T-helper 2 cell treated with Interferon-gamma antibody and Interleukin-4, amounts not matched to agents 5 μg/mL and 100 μg/mL, for 36 hours (primary cell): Measurements from ENCODE around the gene NFKBIB.
"Not testable (repeated sequence)": the region's sequence is repeated elsewhere in the genome, so short reads cannot be mapped to it uniquely, and the experiment has no call there.

ENCODE experiments used
- DNase-seq: peaks from one replicate; pipeline ENCODE4 v3.0.0; 2021; ENCODE audit warnings: low spot score
- H3K27ac Mint-ChIP-seq: one replicate; pipeline ENCODE4 v1.8.0; 2021; ENCODE audit warnings: mild to moderate bottlenecking, mixed read lengths
- H3K27me3 Mint-ChIP-seq: one replicate; pipeline ENCODE4 v1.8.0; 2021; ENCODE audit warnings: low read depth, mixed read lengths
- H3K36me3 Mint-ChIP-seq: one replicate; pipeline ENCODE4 v1.8.0; 2021; ENCODE audit warnings: low read depth, mixed read lengths
- H3K4me1 Mint-ChIP-seq: one replicate; pipeline ENCODE4 v1.8.0; 2021; ENCODE audit warnings: low read depth, mixed read lengths
- H3K4me3 Mint-ChIP-seq: one replicate; pipeline ENCODE4 v1.8.0; 2022; ENCODE audit warnings: mild to moderate bottlenecking, moderate library complexity, mixed read lengths
- H3K9me3 Mint-ChIP-seq: one replicate; pipeline ENCODE4 v1.8.0; 2021; ENCODE audit warnings: mixed read lengths

NFKBIB gene

DNA sequence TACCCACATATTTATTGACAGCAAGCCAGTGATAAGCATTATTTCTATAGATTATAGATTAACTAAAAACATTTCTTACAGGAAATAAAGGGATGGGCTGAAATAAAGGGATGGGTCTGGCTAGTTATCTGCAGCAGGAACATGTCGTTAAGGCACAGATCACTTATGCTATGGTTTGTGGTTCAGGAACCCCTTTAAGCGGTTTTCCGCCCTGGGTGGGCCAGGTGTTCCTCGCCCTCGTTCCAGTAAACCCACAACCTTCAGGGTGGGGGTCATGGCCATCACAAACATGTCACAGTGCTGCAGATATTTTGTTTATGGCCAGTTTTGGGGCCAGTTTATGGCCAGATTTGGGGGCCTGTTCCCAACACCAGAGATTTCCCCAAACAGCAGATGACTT, 41.7 kb downstream of the NFKBIB start:
- not testable (repeated sequence) for H3K27ac Mint-ChIP-seq, H3K4me3 Mint-ChIP-seq, H3K36me3 Mint-ChIP-seq, H3K9me3 Mint-ChIP-seq, H3K4me1 Mint-ChIP-seq, DNase-seq
- peaks cover 11% of the 10 kb centered on the region for H3K27me3 Mint-ChIP-seq

DNA sequence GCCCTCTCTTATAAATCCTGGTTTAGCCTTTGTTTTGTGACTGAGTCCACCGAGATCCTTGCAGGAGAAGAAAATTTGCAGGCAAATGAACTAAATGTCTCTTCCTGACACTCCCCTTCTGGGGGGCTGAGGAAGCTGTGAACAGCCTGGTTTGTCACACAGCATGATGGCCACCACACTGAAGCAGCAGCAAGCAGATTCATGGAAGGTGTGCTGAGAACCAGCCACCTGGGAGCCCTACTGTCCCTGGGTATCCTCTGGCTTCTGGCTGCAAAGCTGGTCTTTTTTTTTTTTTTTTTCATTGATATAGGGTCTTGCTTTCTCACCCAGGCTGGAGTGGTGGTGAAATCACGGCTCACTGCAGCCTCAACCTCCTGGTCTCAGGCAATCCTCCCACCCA, 42.2 kb downstream of the NFKBIB start:
- H3K4me3 Mint-ChIP-seq = no peak overlapping the region
- peaks cover 6% of the 10 kb centered on the region for H3K4me1 Mint-ChIP-seq
- no peaks in the 10 kb centered on the region for H3K9me3 Mint-ChIP-seq
- H3K36me3 Mint-ChIP-seq = no peaks in the 10 kb centered on the region
- no peak for DNase-seq
- H3K27me3 Mint-ChIP-seq = peaks cover 11% of the 10 kb centered on the region
- H3K27ac Mint-ChIP-seq = no peak overlapping the region

DNA sequence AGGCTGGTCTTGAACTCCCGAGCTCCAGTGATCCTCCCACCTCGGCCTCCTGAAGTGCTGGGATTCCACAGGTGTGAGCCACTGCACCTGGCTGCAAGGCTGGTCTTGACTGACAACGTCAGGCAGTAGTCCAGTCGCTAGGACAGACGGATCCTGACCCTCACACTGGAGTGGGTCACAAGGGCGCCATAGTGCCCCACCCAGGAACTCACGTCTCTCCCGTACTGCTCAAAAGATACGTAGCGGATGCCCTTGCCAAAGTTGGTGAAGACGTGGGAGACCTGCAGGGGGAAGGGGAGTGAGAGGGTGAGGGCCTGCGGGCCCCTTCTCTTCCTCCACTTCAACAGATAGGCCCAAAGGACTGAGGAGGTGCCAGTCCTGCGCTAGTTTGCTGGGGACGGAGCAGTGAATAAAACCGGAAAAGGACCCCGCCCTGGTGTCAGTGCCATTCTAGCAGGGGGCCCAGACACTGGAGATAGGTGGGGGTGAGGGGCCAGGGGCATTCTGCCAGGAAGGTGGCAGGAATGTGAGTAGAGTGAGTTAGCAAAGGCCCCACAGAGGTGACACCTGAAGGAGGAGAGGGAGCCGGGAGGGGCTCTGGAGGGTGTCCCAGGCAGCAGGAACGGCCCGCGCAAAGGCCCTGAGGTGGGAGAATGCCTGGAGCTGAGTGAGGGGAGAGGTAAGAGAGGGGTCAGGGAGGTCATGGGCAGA, 42.9 kb downstream of the NFKBIB start:
- no peaks in the 10 kb centered on the region for H3K36me3 Mint-ChIP-seq
- H3K27ac Mint-ChIP-seq = no peak overlapping the region
- peaks cover 11% of the 10 kb centered on the region for H3K27me3 Mint-ChIP-seq
- no peak overlapping the region for H3K4me3 Mint-ChIP-seq
- H3K9me3 Mint-ChIP-seq = no peaks in the 10 kb centered on the region
- DNase-seq = no peak
- peaks cover 6% of the 10 kb centered on the region for H3K4me1 Mint-ChIP-seq

DNA sequence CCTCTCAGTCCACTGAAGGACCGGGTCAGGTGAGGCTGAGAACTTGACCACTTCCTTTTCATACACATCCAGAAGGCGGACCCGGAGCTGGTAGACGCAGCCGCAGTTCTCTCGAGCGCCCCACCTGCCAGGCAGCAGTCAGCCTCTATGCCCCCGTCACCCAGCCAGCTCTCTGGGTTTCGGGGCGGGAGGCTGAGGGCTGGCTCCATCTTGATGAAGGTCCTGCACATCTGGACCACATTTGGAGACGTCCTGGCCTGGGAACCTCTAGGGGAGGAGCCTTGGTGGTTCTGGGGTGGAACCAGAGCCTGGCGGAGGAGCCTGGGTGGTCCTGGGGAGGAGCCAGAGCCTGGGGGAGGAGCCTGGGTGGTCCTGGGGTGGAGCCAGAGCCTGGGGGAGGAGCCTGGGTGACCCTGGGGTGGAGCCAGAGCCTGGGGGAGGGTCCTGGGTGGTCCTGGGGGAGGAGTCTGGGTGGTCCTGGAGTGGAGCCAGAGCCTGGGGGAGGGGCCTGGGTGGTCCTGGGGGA, 45.3 kb downstream of the NFKBIB start:
- H3K4me1 Mint-ChIP-seq = peaks cover 4% of the 10 kb centered on the region
- peaks cover 15% of the 10 kb centered on the region for H3K27me3 Mint-ChIP-seq
- DNase-seq = no peak
- no peaks in the 10 kb centered on the region for H3K36me3 Mint-ChIP-seq
- no peaks in the 10 kb centered on the region for H3K9me3 Mint-ChIP-seq
- no peak overlapping the region for H3K4me3 Mint-ChIP-seq
- H3K27ac Mint-ChIP-seq = no peak overlapping the region

DNA sequence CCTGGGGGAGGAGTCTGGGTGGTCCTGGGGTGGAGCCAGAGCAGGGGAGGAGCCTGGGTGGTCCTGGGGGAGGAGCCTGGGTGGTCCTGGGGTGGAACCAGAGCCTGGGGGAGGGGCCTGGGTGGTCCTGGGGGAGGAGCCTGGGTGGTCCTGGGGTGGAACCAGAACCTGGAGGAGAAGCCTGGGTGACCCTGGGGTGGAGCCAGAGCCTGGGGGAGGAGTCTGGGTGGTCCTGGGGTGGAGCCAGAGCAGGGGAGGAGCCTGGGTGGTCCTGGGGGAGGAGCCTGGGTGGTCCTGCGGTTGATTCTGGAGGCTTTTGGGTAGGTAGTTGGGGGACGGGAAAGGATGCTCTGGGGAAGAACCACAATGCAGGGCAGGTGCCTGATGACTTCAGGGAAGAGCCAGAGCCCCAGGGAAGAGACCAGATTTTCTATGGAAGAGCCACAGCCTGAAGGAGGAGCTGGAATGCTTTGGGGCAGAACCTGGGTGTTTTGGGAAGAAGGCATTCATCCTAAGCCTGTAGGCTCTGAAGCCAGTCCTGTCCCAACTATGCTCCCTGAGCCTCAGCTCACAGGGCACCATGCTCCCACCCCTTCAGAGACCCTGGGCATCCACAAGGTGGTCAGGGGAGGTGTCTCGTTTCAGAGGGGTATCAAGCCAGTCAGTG, 45.9 kb downstream of the NFKBIB start:
- no peak overlapping the region for H3K27ac Mint-ChIP-seq
- H3K27me3 Mint-ChIP-seq = peaks cover 13% of the 10 kb centered on the region
- DNase-seq = no peak
- H3K9me3 Mint-ChIP-seq = no peaks in the 10 kb centered on the region
- peaks cover 6% of the 10 kb centered on the region for H3K4me1 Mint-ChIP-seq
- no peak overlapping the region for H3K4me3 Mint-ChIP-seq
- H3K36me3 Mint-ChIP-seq = no peaks in the 10 kb centered on the region

DNA sequence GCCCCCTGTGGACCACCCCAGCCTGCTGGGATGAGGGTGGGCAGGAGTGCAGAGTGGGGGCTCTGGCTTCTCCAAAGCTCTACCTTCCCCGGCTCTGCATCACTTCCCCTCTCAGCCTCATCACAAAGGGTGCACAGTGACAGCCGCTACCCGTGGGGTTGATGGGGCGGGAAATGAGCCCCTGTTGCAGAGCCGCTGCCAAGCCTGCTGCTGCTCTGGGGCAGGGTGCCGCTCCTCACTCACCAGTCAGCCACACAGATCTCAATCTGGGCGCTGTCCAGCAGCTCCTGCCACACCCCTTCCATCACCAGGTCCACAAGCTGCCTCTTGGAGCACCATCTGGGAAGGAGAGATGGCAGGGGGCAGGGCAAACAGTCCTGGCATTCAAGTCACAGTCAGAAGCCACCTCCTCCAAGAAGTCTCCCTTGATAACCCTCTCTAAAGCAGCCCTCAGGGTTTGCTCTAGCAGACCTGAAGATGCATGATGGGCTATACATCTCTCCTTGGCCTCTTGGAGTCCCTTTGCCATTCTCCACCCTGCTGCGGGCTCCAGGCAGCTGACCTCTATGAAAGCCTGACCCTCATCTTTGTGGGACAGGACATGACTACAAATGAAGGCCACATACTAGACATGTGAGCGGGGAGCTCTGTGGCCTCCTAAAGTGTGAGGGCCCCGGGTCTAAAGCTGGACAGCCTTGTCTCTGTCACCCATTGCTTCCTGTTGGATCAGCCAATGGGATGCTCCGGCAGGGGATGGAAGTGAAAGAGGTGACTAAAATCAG, 46.7 kb downstream of the NFKBIB start:
- no peak overlapping the region for H3K27ac Mint-ChIP-seq
- H3K36me3 Mint-ChIP-seq = no peaks in the 10 kb centered on the region
- peaks cover 14% of the 10 kb centered on the region for H3K27me3 Mint-ChIP-seq
- peaks cover 4% of the 10 kb centered on the region for H3K4me1 Mint-ChIP-seq
- no peak overlapping the region for H3K4me3 Mint-ChIP-seq
- no peak for DNase-seq
- no peaks in the 10 kb centered on the region for H3K9me3 Mint-ChIP-seq

DNA sequence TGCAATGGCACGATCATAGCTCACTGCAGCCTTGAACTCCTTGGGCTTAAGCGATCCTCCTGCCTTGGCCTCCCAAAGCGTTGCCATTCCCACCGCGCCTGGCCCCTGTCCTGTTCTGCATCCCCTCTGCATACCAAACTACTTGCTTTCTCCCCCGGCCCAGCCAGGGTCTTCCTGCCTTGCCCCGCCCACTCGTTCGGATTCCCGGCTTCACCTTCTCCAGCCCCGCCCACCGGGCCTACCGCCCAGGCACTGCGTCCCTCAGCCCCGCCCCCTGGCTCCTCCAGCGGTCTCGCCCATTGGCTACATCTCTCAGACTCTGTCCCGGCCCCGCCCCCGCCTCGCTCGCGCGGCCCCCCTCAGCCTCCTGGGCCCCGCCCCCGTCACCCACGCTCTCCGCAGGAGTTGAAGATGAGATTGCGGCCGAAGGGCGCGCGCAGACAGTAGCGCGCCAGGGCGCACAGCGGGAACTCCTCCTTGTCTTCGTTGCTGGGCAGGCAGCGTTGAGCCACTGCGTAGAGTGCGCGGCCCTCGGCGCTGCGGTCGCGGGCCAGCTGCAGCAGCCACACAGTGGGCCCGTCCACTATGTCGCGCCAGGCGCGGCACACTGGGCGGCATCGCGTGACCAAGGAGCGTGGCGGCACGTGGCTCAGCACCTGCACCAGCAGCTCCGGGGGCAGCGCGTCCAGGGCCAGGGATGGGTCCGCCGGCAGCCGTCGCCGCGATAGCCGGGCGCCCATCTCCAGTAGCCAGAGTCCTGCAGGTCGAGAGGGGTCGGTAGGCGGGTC, 50.0 kb downstream of the NFKBIB start:
- no peak overlapping the region for H3K27ac Mint-ChIP-seq
- peak; percentile 86 for DNase-seq
- peaks cover 11% of the 10 kb centered on the region for H3K4me1 Mint-ChIP-seq
- H3K9me3 Mint-ChIP-seq = no peaks in the 10 kb centered on the region
- H3K27me3 Mint-ChIP-seq = peaks cover 23% of the 10 kb centered on the region
- H3K4me3 Mint-ChIP-seq = peak overlapping the region; percentile 64
- H3K36me3 Mint-ChIP-seq = no peaks in the 10 kb centered on the region

DNA sequence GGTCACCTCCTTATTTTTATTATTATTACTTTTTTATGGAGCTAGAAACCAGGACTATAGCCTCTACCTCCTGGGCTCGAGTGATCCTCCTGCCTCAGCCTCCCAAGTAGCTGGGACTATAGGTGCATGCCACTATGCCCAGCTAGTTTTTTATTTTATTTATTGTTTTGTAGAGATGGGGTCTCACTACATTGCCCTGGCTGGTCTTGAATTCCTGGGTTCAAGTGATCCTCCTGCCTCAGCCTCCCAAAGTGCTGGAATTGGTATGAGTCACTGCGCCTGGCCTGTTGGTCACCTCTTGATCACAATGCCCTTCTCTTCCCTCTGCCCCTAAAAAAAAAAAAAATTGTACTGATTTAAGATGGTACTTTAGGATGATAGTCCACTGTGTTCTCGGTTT, 51.4 kb downstream of the NFKBIB start:
- H3K4me3 Mint-ChIP-seq = no peak overlapping the region
- no peak for DNase-seq
- peaks cover 11% of the 10 kb centered on the region for H3K4me1 Mint-ChIP-seq
- H3K27ac Mint-ChIP-seq = no peak overlapping the region
- no peaks in the 10 kb centered on the region for H3K36me3 Mint-ChIP-seq
- H3K27me3 Mint-ChIP-seq = peaks cover 23% of the 10 kb centered on the region
- H3K9me3 Mint-ChIP-seq = no peaks in the 10 kb centered on the region

DNA sequence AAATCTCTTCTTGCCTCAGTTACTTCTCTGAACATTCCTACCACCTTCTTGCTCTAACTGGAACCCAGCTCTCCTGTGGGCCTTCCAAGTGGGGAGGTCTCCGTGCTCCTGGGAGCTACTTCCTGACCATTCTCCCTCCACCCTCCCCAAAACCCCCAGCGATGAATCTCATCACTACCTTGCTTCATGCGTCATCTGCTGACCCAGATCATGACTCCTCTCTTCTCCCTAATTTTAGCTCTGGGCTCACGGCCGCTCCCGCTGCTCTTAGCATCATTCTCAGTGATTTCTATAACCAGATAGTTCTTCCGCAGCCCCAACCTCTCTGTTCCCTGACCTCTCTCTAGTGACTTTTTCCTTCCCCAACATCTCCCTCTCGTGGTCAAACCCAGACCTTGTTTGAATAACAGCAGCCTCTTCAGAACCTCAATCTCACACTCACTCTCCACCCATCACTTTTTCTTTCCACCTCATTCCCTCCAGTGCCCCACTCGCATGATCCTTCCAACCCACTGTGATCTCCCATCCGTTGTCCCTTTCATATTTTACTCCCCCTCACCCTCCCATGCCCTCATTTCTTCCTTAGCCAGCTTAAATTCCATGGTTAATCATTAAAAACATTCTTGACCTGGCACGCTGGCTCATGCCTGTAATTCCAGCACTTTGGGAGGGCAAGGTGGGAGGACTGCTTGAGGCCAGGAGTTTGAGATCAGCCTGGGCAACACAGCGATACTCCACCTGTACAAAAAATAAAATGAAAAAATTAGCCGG, 52.8 kb downstream of the NFKBIB start:
- peak overlapping the region; percentile 1 for H3K4me3 Mint-ChIP-seq
- peak; percentile 30 for DNase-seq
- no peaks in the 10 kb centered on the region for H3K9me3 Mint-ChIP-seq
- peaks cover 11% of the 10 kb centered on the region for H3K4me1 Mint-ChIP-seq
- H3K27ac Mint-ChIP-seq = no peak overlapping the region
- H3K36me3 Mint-ChIP-seq = no peaks in the 10 kb centered on the region
- H3K27me3 Mint-ChIP-seq = peaks cover 25% of the 10 kb centered on the region

DNA sequence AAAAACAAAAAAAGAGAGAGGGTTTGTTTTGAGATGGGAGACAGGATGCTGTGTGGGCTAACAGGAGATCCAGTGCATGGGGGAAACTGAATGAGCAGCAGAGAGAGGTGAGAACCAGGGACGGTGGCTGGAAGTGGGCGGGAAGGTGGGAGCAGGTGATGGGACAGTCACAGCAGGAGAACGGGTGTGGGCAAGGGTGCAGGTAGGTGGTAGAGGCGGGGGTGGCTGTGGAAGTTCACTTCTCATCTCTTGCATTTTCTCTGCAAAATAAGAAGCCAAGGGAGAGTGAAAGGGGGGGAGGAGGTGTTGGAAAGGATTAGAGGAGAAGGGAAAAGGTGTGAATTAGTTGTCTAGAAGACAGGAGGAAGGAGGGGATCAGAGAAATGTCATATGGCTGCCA, 53.9 kb downstream of the NFKBIB start:
- Mint-ChIP-seq H3K4me3 (no peak overlapping the region), H3K27ac (no peak overlapping the region), H3K36me3 (no peaks in the 10 kb centered on the region), H3K4me1 (peaks cover 11% of the 10 kb centered on the region), H3K9me3 (no peaks in the 10 kb centered on the region), H3K27me3 (peaks cover 23% of the 10 kb centered on the region)
- DNase-seq = no peak

DNA sequence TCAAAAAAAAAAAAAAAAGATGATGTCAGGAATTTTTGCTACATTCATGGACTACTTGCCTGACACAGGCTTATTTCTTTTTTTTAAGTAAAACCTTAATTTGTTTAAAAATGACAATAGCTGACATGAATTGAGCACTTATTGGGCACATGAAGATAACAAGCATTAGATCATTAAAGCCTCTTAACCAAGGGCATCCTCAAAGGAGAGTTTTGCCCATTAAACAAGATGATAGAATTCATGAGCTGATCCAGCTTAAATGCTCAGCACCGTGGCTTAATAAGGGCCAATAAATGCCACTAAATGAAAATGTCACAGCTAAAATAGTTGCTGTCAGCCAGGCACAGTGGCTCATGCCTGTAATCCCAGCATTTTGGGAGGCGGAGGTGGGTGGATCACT, 56.5 kb downstream of the NFKBIB start:
- no peak overlapping the region for H3K4me3 Mint-ChIP-seq
- H3K36me3 Mint-ChIP-seq = no peaks in the 10 kb centered on the region
- H3K9me3 Mint-ChIP-seq = no peaks in the 10 kb centered on the region
- no peak overlapping the region for H3K27ac Mint-ChIP-seq
- H3K4me1 Mint-ChIP-seq = peaks cover 8% of the 10 kb centered on the region
- DNase-seq = no peak
- H3K27me3 Mint-ChIP-seq = peaks cover 14% of the 10 kb centered on the region

DNA sequence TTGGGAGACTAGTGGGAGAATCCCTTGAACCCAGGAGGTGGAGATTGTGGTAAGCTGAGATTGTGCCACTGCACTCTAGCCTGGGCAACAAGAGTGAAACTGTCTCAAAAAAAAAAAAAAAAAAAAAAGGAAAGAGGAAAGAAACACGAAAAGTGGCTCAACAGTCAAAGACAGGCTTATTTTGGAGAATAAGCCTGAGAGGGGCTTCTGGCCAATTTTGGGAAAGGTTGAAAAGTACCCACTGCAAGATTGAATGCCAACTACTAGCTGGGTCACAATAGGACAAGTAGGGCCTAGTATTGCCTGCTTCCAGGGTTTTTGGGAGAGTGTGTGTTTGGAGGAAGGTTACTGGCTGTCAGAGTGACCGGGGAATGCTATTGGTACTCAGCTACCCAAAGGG, 58.5 kb downstream of the NFKBIB start:
- peaks cover 3% of the 10 kb centered on the region for H3K4me1 Mint-ChIP-seq
- H3K9me3 Mint-ChIP-seq = no peaks in the 10 kb centered on the region
- H3K4me3 Mint-ChIP-seq = no peak overlapping the region
- H3K36me3 Mint-ChIP-seq = no peaks in the 10 kb centered on the region
- no peak for DNase-seq
- H3K27me3 Mint-ChIP-seq = peaks cover 7% of the 10 kb centered on the region
- no peak overlapping the region for H3K27ac Mint-ChIP-seq
